RWPE1 (cell line): ENCODE measurements around the gene AUH.

ENCODE experiments used
- CTCF ChIA-PET: fragments of 350-600 bp; sonication (Branson Sonifier 250); formaldehyde crosslinking; extraction: SDS; loops from one replicate; lab custom pipeline; 2021; lab: Yijun Ruan, JAX
- POLR2A ChIA-PET: fragments of 400-600 bp; formaldehyde crosslinking; extraction: SDS; loops from one replicate; lab custom pipeline; 2020; ENCODE audit warnings: antibody characterized with exemption; ENCODE audit not compliant: low non-redundant PET; lab: Yijun Ruan, JAX
- DNase-seq: peaks from one replicate; pipeline ENCODE4 v3.0.0; 2012; ENCODE audit warnings: low spot score
- H3K27ac ChIP-seq: fragments of 450-650 bp; 2 replicates; pipeline ENCODE4 v1.5.1; 2017
- CTCF ChIP-seq: fragments of 450-650 bp; conservative IDR thresholded peaks from 2 replicates; pipeline ENCODE4 v1.5.1; 2017; ENCODE audit warnings: low read depth, mild to moderate bottlenecking

AUH gene

GRCh38 chr9:91210318-91210717, 151.4 kb downstream of the AUH start:
- CTCF ChIA-PET = no interaction called here
- POLR2A ChIA-PET = no interaction called here

GRCh38 chr9:91208837-91209236, 152.9 kb downstream of the AUH start:
- POLR2A ChIA-PET = no interaction called here
- no peak for DNase-seq
- peak overlapping the region; percentile 63; the same call in 1 of the 2 replicates for H3K27ac ChIP-seq

More at GRCh38 chr9:91210318-91210717, 151.4 kb downstream of the AUH start:
- DNase-seq = no peak
- no peak overlapping the region for H3K27ac ChIP-seq
- no peak for TF ChIP-seq CTCF

GRCh38 chr9:91208419-91208745, 153.3 kb downstream of the AUH start:
- peak overlapping the region; percentile 63 for H3K27ac ChIP-seq
- POLR2A ChIA-PET = no interaction called here
- no peak for DNase-seq
- CTCF ChIA-PET = interaction anchor here (0.6 kb wide), 1 partner anchor 61 kb away, joined by 3 read pairs; no protein-coding TSS in a partner anchor
- no peak for TF ChIP-seq CTCF

More at GRCh38 chr9:91208837-91209236, 152.9 kb downstream of the AUH start:
- TF ChIP-seq CTCF = no peak
- CTCF ChIA-PET = no interaction called here

GRCh38 chr9:91207729-91208418, 153.8 kb downstream of the AUH start:
- CTCF ChIA-PET = interaction anchor here (0.6 to 0.9 kb wide), 3 partner anchors 9 to 61 kb away, joined by 3 to 5 read pairs (median 3); no protein-coding TSS in a partner anchor
- peak overlapping the region; percentile 63 for H3K27ac ChIP-seq
- POLR2A ChIA-PET = no interaction called here
- DNase-seq = no peak
- TF ChIP-seq CTCF = no peak

- ChIA-PET POLR2A (no interaction called here), CTCF (interaction anchor here (0.5 to 0.9 kb wide), 3 partner anchors 8 to 114 kb away, joined by 3 to 5 read pairs (median 3); no protein-coding TSS in a partner anchor)
- H3K27ac ChIP-seq = peak overlapping the region; percentile 24; the same call in 1 of the 2 replicates
- TF ChIP-seq CTCF = no peak
- DNase-seq = no peak
Observed at GRCh38 chr9:91207397-91207728, 154.4 kb downstream of the AUH start.

GRCh38 chr9:91206806-91207205, 154.9 kb downstream of the AUH start:
- no peak overlapping the region for H3K27ac ChIP-seq
- no peak for TF ChIP-seq CTCF
- ChIA-PET CTCF (interaction anchor here (0.5 to 0.6 kb wide), 3 partner anchors 8 to 115 kb away, joined by 3 read pairs; no protein-coding TSS in a partner anchor), POLR2A (no interaction called here)
- DNase-seq = no peak
